Measurements from ENCODE around the gene MRPL52.
A peak's percentile ranks its signal among the peaks of the same experiment; 100 is the strongest.
"Not testable (repeated sequence)": the region's sequence is repeated elsewhere in the genome, so short reads cannot be mapped to it uniquely, and the experiment has no call there.

The MRPL52 gene

GRCh38 chr14:22837750-22838538 lies 8.3 kb downstream of the MRPL52 start:
- no peak for DNase-seq (ENCODE audit: low spot score)

GRCh38 chr14:22838631-22839041 lies 8.9 kb downstream of the MRPL52 start:
- peak; percentile 46 for DNase-seq (ENCODE audit: low spot score)

GRCh38 chr14:22839159-22839779 lies 9.6 kb downstream of the MRPL52 start:
- DNase-seq (ENCODE audit: low spot score) = no peak

GRCh38 chr14:22841311-22841710 lies 11.6 kb downstream of the MRPL52 start:
- no peak for DNase-seq (ENCODE audit: low spot score)

GRCh38 chr14:22841769-22842168 lies 12.1 kb downstream of the MRPL52 start:
- no peak for DNase-seq (ENCODE audit: low spot score)

- no peak for DNase-seq (ENCODE audit: low spot score)
Observed at GRCh38 chr14:22842211-22843122, 12.8 kb downstream of the MRPL52 start.

- no peak for DNase-seq (ENCODE audit: low spot score)
Observed at GRCh38 chr14:22843123-22843925, 13.6 kb downstream of the MRPL52 start.

GRCh38 chr14:22844221-22845102 lies 14.8 kb downstream of the MRPL52 start:
- no peak for DNase-seq (ENCODE audit: low spot score)

- no peak for DNase-seq (ENCODE audit: low spot score)
Observed at GRCh38 chr14:22845103-22845394, 15.4 kb downstream of the MRPL52 start.

- DNase-seq (ENCODE audit: low spot score) = no peak
Observed at GRCh38 chr14:22845821-22846625, 16.3 kb downstream of the MRPL52 start.

- DNase-seq (ENCODE audit: low spot score) = no peak
Observed at GRCh38 chr14:22846811-22847307, 17.2 kb downstream of the MRPL52 start.

- DNase-seq (ENCODE audit: low spot score) = no peak
Observed at GRCh38 chr14:22847661-22848341, 18.1 kb downstream of the MRPL52 start.

GRCh38 chr14:22848351-22849164 lies 18.9 kb downstream of the MRPL52 start:
- DNase-seq (ENCODE audit: low spot score) = peak; percentile 28

GRCh38 chr14:22849212-22849819 lies 19.6 kb downstream of the MRPL52 start:
- DNase-seq (ENCODE audit: low spot score) = peak; percentile 39

- peak; percentile 82 for DNase-seq (ENCODE audit: low spot score)
Observed at GRCh38 chr14:22850944-22851764, 21.5 kb downstream of the MRPL52 start.

- DNase-seq (ENCODE audit: low spot score) = not testable (repeated sequence)
Observed at GRCh38 chr14:22852178-22852577, 22.5 kb downstream of the MRPL52 start.

- DNase-seq (ENCODE audit: low spot score) = no peak
Observed at GRCh38 chr14:22852599-22852939, 22.9 kb downstream of the MRPL52 start.
